Suppressor macrophage treated with lipopolysaccharide for 1 hour (primary cell): ENCODE measurements around the gene SELL.
"Not testable (repeated sequence)": the region's sequence is repeated elsewhere in the genome, so short reads cannot be mapped to it uniquely, and the experiment has no call there.

ENCODE experiments used
- DNase-seq, 3 donors: peaks; one replicate each; pipeline ENCODE4 v3.0.0-alpha.2; 2020 to 2022

Gene SELL

DNA sequence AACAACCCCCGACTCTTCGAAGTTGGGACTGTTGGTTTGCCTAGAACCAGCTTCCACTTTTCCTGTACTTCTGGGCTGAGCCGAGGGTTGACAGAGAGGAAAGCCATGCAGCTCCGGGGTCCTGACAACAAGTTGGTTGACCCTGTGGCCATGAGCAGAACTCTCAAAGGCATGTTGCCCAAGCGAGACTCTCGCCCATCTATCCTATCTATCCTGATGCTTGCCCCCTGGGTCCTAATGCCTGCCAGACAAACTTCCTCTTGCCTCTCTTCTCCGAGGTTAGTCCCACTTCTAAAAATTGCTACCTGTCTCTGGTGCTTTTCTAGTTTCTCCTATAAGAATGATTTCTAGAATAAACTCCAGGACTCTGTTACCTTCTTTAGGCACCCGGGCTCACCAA lies 48.7 kb downstream of the SELL start:
- not testable (repeated sequence) for DNase-seq

- DNase-seq: not testable (repeated sequence)
Observed at GRCh38 chr1:169661066-169661465, 50.4 kb downstream of the SELL start.

GRCh38 chr1:169658777-169659176 lies 52.6 kb downstream of the SELL start:
- DNase-seq: not testable (repeated sequence)

DNA sequence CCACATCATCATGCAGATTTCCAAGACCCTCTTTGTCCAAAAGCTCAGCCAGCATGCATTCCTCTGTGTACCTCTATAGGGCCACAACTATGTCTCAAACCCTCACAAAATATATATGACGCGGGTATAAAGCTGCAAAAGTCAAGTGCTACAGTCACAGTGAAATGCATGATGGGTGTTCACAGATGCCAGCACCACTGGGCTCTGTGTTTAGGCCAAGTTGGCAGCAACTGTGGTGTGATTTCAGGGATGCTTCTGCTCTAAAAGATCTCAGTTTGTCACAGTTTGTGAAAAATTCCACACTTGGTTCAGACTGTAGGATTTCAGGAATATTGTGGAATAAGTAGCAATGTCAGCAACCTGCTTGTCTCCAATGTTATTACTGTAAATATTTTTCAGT lies 57.5 kb downstream of the SELL start:
- no peak for DNase-seq

DNA sequence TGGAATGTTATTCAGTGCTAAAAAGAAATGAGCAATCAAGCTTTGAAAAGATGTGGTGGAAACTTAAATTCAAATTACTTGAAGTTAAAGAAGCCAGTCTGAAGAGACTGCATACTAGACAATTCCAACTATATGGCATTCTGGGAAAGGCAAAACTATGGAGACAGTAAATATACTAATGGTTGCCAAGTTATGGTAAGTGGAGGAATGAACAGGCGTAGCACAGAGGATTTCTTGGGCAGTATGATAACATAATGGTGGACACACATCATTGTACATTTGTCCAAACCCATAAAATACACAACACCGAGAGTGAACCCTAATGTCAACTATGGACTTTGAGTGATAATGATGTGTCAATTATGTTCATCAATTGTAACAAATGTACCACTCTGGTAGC lies 60.4 kb downstream of the SELL start:
- no peak for DNase-seq

GRCh38 chr1:169650551-169650950 lies 60.9 kb downstream of the SELL start:
- no peak for DNase-seq

GRCh38 chr1:169648709-169649108 lies 62.7 kb downstream of the SELL start:
- DNase-seq: no peak

- DNase-seq: no peak
Observed at GRCh38 chr1:169648187-169648586, 63.2 kb downstream of the SELL start.

- no peak for DNase-seq
Observed at GRCh38 chr1:169647512-169647911, 63.9 kb downstream of the SELL start.

DNA sequence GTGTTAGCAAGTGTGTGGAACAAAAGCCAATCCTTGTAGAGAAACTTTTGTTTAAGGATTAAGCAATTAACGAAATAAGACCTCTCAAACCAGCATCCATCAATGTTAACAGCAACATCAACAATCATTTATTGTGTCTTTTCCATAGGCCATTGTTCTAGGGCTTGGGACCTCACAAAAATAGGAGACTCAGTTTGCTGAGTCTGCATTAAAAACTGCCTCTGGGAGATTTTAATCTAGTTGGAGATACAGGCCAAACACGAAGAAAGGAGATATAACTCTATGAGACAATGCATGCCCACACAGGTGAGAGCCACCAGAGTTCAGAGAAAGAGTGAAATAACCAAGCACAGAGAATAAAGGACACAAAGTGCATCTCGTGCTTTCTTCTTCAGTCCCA lies 67.1 kb downstream of the SELL start:
- no peak for DNase-seq
